GM21360 (cell line): Measurements from ENCODE around the gene HID1.
"Not testable (repeated sequence)": the region's sequence is repeated elsewhere in the genome, so short reads cannot be mapped to it uniquely, and the experiment has no call there.

Experiments used
- ATAC-seq: cut with Tn5 transposase; IDR thresholded peaks from one replicate; pipeline ENCODE4 v1.9.1; 2021; ENCODE audit warnings: mild to moderate bottlenecking, moderate library complexity; ENCODE audit not compliant: unreplicated experiment

The HID1 gene, protein sequence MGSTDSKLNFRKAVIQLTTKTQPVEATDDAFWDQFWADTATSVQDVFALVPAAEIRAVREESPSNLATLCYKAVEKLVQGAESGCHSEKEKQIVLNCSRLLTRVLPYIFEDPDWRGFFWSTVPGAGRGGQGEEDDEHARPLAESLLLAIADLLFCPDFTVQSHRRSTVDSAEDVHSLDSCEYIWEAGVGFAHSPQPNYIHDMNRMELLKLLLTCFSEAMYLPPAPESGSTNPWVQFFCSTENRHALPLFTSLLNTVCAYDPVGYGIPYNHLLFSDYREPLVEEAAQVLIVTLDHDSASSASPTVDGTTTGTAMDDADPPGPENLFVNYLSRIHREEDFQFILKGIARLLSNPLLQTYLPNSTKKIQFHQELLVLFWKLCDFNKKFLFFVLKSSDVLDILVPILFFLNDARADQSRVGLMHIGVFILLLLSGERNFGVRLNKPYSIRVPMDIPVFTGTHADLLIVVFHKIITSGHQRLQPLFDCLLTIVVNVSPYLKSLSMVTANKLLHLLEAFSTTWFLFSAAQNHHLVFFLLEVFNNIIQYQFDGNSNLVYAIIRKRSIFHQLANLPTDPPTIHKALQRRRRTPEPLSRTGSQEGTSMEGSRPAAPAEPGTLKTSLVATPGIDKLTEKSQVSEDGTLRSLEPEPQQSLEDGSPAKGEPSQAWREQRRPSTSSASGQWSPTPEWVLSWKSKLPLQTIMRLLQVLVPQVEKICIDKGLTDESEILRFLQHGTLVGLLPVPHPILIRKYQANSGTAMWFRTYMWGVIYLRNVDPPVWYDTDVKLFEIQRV

DNA sequence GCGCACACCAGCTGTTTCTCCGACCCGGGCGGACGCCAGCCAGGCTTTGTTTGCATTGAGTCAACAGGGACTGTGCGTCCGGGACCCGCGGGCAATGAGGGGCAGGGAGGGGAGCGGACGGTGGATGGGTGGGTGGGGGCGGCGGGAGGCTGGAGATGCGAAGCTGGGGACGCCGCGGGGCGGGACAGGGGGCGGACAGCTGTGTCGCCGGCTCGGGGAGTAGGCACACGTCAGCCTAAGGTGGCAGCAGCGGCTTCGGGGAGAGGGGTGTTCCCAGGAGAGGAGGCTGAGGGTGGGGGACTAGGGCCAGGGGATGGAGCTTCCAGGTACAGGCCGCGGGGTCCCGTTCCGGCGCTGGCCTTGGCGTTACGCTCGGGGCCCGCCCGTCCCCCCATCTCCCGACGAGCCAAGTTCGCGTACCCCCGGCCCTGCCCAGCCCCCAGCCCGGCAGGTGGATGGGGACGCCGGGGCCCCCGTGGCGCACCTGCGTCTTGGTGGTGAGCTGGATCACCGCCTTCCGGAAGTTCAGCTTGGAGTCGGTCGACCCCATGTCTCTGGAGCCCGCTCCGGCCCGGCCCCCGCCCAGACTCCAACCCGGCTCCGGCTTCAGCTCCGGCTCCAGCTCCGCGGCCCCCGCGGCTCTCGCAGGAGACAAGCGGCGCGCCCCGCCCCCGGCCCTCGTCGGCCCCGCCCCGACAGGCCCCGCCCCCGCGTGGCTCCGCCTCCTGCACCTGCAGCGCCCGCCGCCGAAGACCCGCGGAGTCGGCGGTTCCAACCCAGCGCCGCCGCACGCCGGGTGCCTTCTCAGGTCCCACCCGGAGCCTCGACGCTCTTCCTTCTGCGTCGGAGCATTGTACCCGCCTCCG lies at the start of gene HID1:
Gene HID1 (minus strand): TSS at position 653 of the 866 bp plus-strand sequence. CDS start 103 bp downstream, at position 550.
- no peak for ATAC-seq

- no peak for ATAC-seq
Measured at GRCh38 chr17:75020331-75021110, 48.0 kb upstream of the HID1 start.

DNA sequence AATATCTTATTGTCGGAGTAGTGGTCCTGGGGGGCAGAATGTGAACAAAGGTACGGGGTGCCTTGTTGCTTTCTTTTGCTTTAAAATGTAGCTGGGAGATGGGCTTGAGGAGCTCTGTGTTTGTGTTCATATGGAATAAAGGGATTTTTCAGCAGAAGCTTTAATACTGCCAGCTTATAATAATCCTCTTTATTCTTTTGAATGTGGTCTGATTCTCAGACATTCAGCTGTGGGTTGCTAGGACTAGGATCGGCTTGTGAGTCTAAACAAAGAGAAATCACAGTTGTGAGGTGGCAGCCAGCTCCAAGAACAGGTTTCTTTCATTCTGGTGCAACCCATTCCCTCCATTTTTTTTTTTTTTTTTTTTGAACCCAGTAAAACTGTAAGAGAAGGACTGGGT lies 47.2 kb upstream of the HID1 start:
- ATAC-seq = no peak

- no peak for ATAC-seq
Measured at GRCh38 chr17:75019146-75019545, 46.6 kb upstream of the HID1 start.

GRCh38 chr17:75013092-75013559 lies 40.6 kb upstream of the HID1 start:
- no peak for ATAC-seq

GRCh38 chr17:75012346-75013091 lies 40.0 kb upstream of the HID1 start, which contains the start of gene MRPL58:
MRPL58 (plus strand) TSS chr17:75012670; CDS start chr17:75012687, 17 bp downstream.
- ATAC-seq = peak; percentile 69

DNA sequence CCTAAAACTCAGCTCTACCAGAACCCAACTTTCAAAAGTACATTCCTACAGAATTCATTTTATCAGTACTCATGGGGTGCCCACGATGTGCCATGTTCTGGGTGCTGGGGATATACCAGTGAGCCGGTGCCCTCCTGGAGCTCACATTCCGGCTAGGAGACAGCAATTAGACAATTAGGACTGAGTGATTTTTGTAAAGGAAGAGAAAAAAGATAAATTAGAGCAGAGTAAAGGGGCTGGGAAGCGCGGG lies 39.5 kb upstream of the HID1 start:
- no peak for ATAC-seq

DNA sequence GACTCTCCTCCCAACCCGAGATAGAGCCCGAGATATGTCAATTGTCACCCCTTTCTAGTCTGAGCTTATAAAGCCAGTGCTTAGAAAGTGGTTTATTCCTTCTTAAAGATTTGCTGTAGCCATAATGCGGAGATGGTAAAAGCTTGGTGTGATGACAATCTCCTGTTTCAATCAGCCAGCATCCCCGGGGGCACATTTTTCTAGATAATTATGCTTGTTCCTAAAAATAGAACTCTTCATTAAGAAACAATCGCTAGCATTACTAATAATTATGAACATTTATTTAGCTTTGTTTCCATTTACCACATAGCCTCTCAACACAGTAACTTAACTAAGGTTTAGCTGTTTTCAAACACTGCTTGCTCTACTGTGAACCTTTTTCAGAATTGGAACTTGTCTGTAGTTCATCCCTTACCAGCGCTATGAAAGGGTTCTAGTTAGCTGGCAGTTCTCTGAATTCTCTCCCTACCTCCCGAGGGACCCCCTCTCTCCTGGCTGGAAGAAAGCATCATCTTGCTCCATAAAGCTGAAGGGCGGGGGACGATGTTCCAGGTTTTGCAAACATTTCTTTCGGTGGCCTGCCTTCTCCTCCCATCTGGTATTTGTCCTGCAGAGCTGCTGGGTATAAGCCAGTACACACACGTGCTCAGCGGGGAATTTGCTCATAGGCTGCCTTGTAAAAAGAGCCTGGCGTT lies 39.0 kb upstream of the HID1 start:
- no peak for ATAC-seq

GRCh38 chr17:75010683-75011400 lies 38.3 kb upstream of the HID1 start:
- ATAC-seq = no peak

DNA sequence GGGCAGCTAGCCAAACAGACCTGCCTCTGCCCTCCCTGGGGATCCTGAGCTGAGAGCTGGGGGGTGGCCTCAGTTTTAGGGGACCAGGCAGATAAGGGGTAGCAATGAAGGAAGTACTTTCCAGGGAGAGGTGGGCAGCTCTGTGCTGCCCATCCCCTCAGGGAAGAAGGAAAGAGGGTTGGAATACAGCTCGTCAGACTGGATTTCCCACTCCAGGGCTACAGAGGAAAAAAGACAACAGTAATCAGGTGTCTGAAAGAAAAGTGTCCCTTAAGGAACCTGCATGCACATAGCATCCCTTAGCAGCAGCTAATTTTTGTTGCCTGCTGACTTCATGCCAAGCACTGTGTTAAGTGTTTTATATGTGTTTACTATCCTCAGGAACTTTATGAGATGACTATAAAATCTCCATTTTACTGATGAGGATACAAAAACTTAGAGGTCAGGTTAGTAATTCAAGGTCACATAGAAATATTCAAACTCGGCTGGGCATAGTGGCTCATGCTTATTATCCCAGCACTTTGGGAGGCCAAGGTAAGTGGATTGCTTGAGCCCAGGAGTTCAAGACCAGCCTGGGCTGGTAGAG lies 36.7 kb upstream of the HID1 start:
- no peak for ATAC-seq

DNA sequence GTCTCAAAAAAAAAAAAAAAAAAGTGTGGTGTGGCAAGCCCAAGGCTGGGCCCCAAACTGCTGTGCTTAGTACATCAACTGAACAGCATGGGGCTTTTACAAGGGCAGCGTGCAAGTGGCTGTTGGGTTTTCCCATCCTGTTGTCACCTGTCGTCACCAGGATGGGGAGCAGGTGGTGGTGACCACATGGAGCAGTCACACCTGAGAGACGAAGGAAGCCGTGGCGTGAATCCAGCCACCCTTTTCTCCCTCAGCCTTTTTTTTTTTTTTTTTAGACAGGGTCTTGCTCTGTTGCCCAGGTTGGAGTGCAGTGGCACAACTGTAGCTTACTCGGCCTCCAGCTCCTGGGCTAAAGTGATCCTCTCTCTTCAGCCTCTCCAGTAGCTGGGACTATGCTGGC lies 35.8 kb upstream of the HID1 start:
- no peak for ATAC-seq

DNA sequence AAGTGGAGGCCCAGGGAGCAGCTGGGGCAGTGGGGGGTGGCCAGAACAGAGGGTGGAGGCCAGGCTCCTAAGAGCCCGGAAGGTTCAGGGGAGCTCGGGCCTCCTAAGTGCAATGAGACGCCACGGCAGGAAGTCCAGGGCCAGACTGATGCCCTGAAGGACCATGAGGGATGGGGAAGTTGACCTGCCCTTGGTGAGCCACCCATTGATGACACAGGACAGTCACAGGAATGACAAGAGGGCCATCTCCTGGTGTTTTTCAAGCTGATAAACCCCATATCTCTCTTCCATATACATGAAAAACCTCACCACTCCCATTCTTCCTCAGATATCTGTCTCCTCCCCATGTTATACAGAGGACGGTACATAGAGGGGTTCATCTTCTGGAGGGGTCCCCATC lies 34.1 kb upstream of the HID1 start:
- ATAC-seq = no peak

GRCh38 chr17:75006084-75006483 lies 33.5 kb upstream of the HID1 start:
- not testable (repeated sequence) for ATAC-seq

GRCh38 chr17:75005291-75005690 lies 32.7 kb upstream of the HID1 start:
- ATAC-seq = no peak

DNA sequence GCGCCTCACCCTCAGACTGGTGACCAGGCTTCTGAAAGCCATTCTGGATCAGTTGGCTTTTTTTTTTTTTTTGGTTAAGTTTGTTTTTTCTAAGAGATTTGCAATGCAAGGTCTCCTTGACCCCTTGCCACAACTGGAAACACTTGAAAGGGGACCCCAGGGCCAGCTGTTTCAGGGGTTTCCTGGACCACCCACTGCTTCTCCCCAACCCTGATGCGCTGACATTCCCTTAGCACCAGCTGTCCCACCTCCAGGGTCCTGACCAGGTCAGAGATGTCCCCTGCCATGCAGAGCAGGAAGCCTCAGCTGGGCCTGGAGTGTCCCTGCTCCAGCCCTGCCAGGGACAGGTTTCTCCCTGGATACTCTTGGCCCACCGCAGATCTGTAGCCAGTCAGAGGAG lies 31.8 kb upstream of the HID1 start:
- no peak for ATAC-seq

GRCh38 chr17:75003957-75004355 lies 31.4 kb upstream of the HID1 start:
- ATAC-seq = no peak

GRCh38 chr17:75003070-75003956 lies 30.8 kb upstream of the HID1 start:
- ATAC-seq = no peak
